Liver (tissue), 9 donors: ENCODE measurements around the gene GNAS-AS1. TPM values are rescaled to one million over a fixed set of nuclear protein-coding genes. Genes with fewer than 3 reads are reported as not detected.

ENCODE experiments used
- DNase-seq: peaks from one replicate; pipeline ENCODE4 v3.0.0-alpha.2; 2017; ENCODE audit warnings: low spot score
- H3K27ac ChIP-seq, 2 donors: one replicate each; pipeline ENCODE4 v1.7.0; 2013; ENCODE audit warnings: inconsistent platforms in 2 of 2, low read length in 2 of 2, control low read depth in 1 of 2, low read depth in 1 of 2, mild to moderate bottlenecking in 1 of 2
- H3K27me3 ChIP-seq, 4 donors: one replicate each; pipeline versions ENCODE4 v1.6.1 to v1.7.0; 2013; ENCODE audit warnings: low read length in 3 of 4, inconsistent platforms in 1 of 4, mild to moderate bottlenecking in 1 of 4, moderate library complexity in 1 of 4; ENCODE audit not compliant: control insufficient read depth in 4 of 4, insufficient read depth in 4 of 4
- H3K36me3 ChIP-seq, 4 donors: one replicate each; pipeline versions ENCODE4 v1.6.1 to v1.7.0; 2013; ENCODE audit warnings: low read length in 3 of 4, mild to moderate bottlenecking in 3 of 4, low read depth in 1 of 4, moderate library complexity in 1 of 4; ENCODE audit not compliant: control insufficient read depth in 4 of 4, insufficient read depth in 3 of 4
- H3K4me1 ChIP-seq, 4 donors: one replicate each; pipeline versions ENCODE4 v1.6.1 to v1.7.0; 2013; ENCODE audit warnings: low read length in 3 of 4, mild to moderate bottlenecking in 3 of 4, moderate library complexity in 1 of 4; ENCODE audit not compliant: control insufficient read depth in 4 of 4, insufficient read depth in 4 of 4
- H3K4me3 ChIP-seq, 3 donors: one replicate each; pipeline versions ENCODE4 v1.6.1 to v1.7.0; 2013; ENCODE audit warnings: low read length in 3 of 3, control low read depth in 1 of 3, low read depth in 1 of 3, mild to moderate bottlenecking in 1 of 3
- H3K9ac ChIP-seq, 2 donors: one replicate each; pipeline ENCODE4 v1.7.0; 2013; ENCODE audit warnings: low read length in 2 of 2, mild to moderate bottlenecking in 2 of 2, moderate library complexity in 2 of 2, control low read depth in 1 of 2, low read depth in 1 of 2
- H3K9me3 ChIP-seq, 4 donors: one replicate each; pipeline versions ENCODE4 v1.6.1 to v1.7.0; 2013; ENCODE audit warnings: low read length in 3 of 4; ENCODE audit not compliant: control insufficient read depth in 4 of 4
- ATF3 ChIP-seq: IDR thresholded peaks from 2 replicates; pipeline ENCODE4 v1.6.1; 2016; ENCODE audit warnings: antibody characterized with exemption
- CTCF ChIP-seq: fragments of 150-350 bp; IDR thresholded peaks from 2 replicates; pipeline ENCODE4 v1.5.1; 2017; ENCODE audit warnings: improper control_type of control experiment, low read depth, low read length; ENCODE audit not compliant: missing input control
- EGR1 ChIP-seq, 2 donors: IDR thresholded peaks; 2 replicates each; pipeline ENCODE4 v1.6.1; 2016 to 2018; ENCODE audit warnings: antibody characterized with exemption in 2 of 2, low read depth in 2 of 2
- FOXA1 ChIP-seq: IDR thresholded peaks from 2 replicates; pipeline ENCODE4 v1.6.1; 2016; ENCODE audit warnings: antibody characterized with exemption
- FOXA2 ChIP-seq: IDR thresholded peaks from 2 replicates; pipeline ENCODE4 v1.6.1; 2016; ENCODE audit warnings: antibody characterized with exemption
- GABPA ChIP-seq, 2 donors: IDR thresholded peaks in 1 of 2; conservative IDR thresholded peaks in 1 of 2; 2 replicates each; pipeline ENCODE4 v1.6.1; 2016; ENCODE audit warnings: antibody characterized with exemption in 2 of 2, mild to moderate bottlenecking in 1 of 2, moderate library complexity in 1 of 2
- HNF4A ChIP-seq, 2 donors: conservative IDR thresholded peaks; 2 replicates each; pipeline ENCODE4 v1.6.1; 2016; ENCODE audit warnings: antibody characterized with exemption in 2 of 2, mild to moderate bottlenecking in 2 of 2
- HNF4G ChIP-seq: IDR thresholded peaks from 2 replicates; pipeline ENCODE4 v1.6.1; 2016; ENCODE audit warnings: antibody characterized with exemption
- JUND ChIP-seq, 2 donors: IDR thresholded peaks; 2 replicates each; pipeline ENCODE4 v1.6.1; 2016; ENCODE audit warnings: antibody characterized with exemption in 2 of 2
- MAX ChIP-seq: IDR thresholded peaks from 2 replicates; pipeline ENCODE4 v1.6.1; 2016; ENCODE audit warnings: antibody characterized with exemption
- NR2F2 ChIP-seq: IDR thresholded peaks from 2 replicates; pipeline ENCODE4 v1.6.1; 2016; ENCODE audit warnings: antibody characterized with exemption
- RAD21 ChIP-seq, 2 donors: IDR thresholded peaks; 2 replicates each; pipeline ENCODE4 v1.6.1; 2016; ENCODE audit warnings: antibody characterized with exemption in 2 of 2, mild to moderate bottlenecking in 2 of 2
- REST ChIP-seq: IDR thresholded peaks from 2 replicates; pipeline ENCODE4 v1.6.1; 2016; ENCODE audit warnings: antibody characterized with exemption, mild to moderate bottlenecking
- RXRA ChIP-seq, 2 donors: IDR thresholded peaks; 2 replicates each; pipeline ENCODE4 v1.6.1; 2017 to 2018; ENCODE audit warnings: antibody characterized with exemption in 2 of 2, mild to moderate bottlenecking in 1 of 2
- SP1 ChIP-seq: IDR thresholded peaks from 2 replicates; pipeline ENCODE4 v1.6.1; 2018; ENCODE audit warnings: antibody characterized with exemption, mild to moderate bottlenecking
- TAF1 ChIP-seq: conservative IDR thresholded peaks from 2 replicates; pipeline ENCODE4 v1.6.1; 2016; ENCODE audit warnings: antibody characterized with exemption, mild to moderate bottlenecking
- YY1 ChIP-seq: IDR thresholded peaks from 2 replicates; pipeline ENCODE4 v1.6.1; 2016; ENCODE audit warnings: antibody characterized with exemption, mild to moderate bottlenecking
- WGBS: extraction: QIAGEN DNeasy Blood & Tissue Kit; methylation state at CpG from one replicate; pipeline ENCODE4 v1.1.7; 2013; 5-methylcytosine and 5-hydroxymethylcytosine counted together
- polyA plus RNA-seq, 2 donors: library from polyadenylated mRNA; stranded (reverse) in 1 of 2; unstranded in 1 of 2; fragments of 200-250 nt in 1 of 2; fragments of >200 nt in 1 of 2; fragmentation: Nextera tagmentation in 1 of 2; extraction: Ambion mirVana in 1 of 2; gene quantifications; one replicate each; pipeline versions ENCODE4 v1.2.1 to v1.2.3, GENCODE V29; 2013 to 2015
- total RNA-seq, 2 donors: library from RNA; depleted of rRNA; stranded (reverse); fragments of >200 nt; gene quantifications; one replicate each; pipeline ENCODE4 v1.2.3, GENCODE V29; 2014
- TF ChIP-seq, protein P1 (sequence below): IDR thresholded peaks from 2 replicates; pipeline ENCODE4 v1.6.1; 2016; ENCODE audit warnings: antibody characterized with exemption
- donor health status: healthy.
- donor health status: healthy.
- donor health status: healthy.
- donor health status: healthy.
- donor health status: healthy.

Gene GNAS-AS1
- total and polyA plus RNA-seq, 4 donors, result 0.08 to 0.42 (median 0.09) TPM; not detected in 1

DNA sequence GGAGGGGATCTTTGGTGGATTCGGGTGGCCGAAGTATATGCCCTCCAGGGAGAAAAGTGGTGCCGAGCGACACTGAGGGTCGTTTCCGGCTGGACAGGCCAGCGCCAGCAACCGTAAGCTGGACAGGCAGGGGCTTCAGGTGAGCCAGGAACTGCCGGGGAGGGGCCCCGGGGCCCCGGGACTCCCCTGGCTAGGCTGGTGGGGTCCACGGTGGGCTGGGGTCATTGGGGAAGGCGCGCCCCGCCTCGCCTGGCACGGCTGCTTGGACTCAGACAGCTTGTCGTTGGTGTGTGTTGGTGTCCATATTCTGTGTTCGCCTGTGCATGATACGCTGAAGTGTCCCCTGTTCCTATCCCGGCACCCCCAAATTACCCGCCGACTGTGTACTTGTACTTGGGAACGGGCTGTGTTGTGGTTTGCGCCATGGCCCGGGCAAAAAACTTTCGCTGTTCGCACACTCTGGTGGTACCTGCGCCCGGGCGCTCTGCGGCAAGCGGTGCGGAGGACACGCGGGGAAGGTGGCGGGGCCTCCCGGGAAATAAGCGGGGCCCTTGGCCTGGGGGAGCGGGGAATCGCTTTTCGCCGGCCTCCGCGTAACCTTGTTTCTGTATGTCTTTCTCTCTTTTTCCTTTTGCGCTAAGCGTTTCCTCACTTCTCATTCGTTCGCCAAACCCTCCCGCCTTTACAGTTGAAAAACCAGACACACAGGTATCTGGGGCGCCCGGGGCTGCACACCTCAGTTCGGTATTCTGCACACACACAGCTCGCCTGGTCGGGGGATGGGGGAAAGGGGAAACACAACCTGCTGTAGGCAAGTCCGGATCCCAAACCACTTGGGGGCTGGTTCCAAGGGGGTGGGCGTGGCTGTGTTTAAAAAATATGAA is 5.0 kb upstream of the GNAS-AS1 start:
- H3K4me1 ChIP-seq, result peaks cover 0 to 21% (median 5%) of the 10 kb centered on the region in 4 donors
- H3K27me3 ChIP-seq, result peaks cover 0 to 4% (median 2%) of the 10 kb centered on the region in 4 donors
- TF ChIP-seq TAF1, result no peak
- TF ChIP-seq FOXA1, result no peak
- no peak for TF ChIP-seq EGR1 (IDR thresholded peaks at IDR 0.05; ENCODE audit: low read depth in 2 of 2)
- TF ChIP-seq FOXA2, result no peak
- TF ChIP-seq MAX, result no peak
- TF ChIP-seq SP1, result no peak
- TF ChIP-seq GABPA (IDR thresholded peaks at IDR 0.05 in 1 of 2, conservative IDR thresholded peaks at IDR 0.05 in 1 of 2), result no peak
- no peak for TF ChIP-seq JUND (IDR thresholded peaks at IDR 0.05)
- TF ChIP-seq RXRA (IDR thresholded peaks at IDR 0.05), result no peak
- no peak for TF ChIP-seq RAD21 (IDR thresholded peaks at IDR 0.05)
- no peak for TF ChIP-seq YY1
- TF ChIP-seq, protein P1, sequence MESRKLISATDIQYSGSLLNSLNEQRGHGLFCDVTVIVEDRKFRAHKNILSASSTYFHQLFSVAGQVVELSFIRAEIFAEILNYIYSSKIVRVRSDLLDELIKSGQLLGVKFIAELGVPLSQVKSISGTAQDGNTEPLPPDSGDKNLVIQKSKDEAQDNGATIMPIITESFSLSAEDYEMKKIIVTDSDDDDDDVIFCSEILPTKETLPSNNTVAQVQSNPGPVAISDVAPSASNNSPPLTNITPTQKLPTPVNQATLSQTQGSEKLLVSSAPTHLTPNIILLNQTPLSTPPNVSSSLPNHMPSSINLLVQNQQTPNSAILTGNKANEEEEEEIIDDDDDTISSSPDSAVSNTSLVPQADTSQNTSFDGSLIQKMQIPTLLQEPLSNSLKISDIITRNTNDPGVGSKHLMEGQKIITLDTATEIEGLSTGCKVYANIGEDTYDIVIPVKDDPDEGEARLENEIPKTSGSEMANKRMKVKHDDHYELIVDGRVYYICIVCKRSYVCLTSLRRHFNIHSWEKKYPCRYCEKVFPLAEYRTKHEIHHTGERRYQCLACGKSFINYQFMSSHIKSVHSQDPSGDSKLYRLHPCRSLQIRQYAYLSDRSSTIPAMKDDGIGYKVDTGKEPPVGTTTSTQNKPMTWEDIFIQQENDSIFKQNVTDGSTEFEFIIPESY, result no peak
- TF ChIP-seq HNF4G, result no peak
- H3K9ac ChIP-seq, result no peak overlapping the region
- H3K27ac ChIP-seq, result no peak overlapping the region
- no peaks in the 10 kb centered on the region for H3K36me3 ChIP-seq
- H3K9me3 ChIP-seq, result no peaks in the 10 kb centered on the region
- no peak overlapping the region for H3K4me3 ChIP-seq
- 53% methylated on average over 57 of the region's 57 CpGs for WGBS
- DNase-seq, result no peak

DNA sequence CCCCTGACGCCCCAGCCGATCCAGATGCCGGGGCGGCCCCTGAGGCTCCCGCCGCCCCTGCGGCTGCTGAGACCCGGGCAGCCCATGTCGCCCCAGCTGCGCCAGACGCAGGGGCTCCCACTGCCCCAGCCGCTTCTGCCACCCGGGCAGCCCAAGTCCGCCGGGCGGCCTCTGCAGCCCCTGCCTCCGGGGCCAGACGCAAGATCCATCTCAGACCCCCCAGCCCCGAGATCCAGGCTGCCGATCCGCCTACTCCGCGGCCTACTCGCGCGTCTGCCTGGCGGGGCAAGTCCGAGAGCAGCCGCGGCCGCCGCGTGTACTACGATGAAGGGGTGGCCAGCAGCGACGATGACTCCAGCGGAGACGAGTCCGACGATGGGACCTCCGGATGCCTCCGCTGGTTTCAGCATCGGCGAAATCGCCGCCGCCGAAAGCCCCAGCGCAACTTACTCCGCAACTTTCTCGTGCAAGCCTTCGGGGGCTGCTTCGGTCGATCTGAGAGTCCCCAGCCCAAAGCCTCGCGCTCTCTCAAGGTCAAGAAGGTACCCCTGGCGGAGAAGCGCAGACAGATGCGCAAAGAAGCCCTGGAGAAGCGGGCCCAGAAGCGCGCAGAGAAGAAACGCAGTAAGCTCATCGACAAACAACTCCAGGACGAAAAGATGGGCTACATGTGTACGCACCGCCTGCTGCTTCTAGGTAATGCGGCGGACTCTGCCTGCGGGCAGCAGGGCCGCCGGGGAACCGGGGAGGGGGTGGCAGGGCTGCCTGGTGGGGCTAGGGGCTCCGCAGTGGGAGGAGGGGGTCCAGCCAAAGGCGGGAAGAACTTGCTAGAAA is 4.2 kb upstream of the GNAS-AS1 start:
- peaks cover 0 to 4% (median 2%) of the 10 kb centered on the region in 4 donors for H3K27me3 ChIP-seq
- WGBS, result 54% methylated on average over 75 of the region's 75 CpGs
- no peak overlapping the region for H3K27ac ChIP-seq
- no peaks in the 10 kb centered on the region for H3K9me3 ChIP-seq
- no peaks in the 10 kb centered on the region for H3K36me3 ChIP-seq
- no peak for DNase-seq
- no peak overlapping the region for H3K4me3 ChIP-seq
- TF ChIP-seq RXRA (IDR thresholded peaks at IDR 0.05) (no peak), RAD21 (IDR thresholded peaks at IDR 0.05) (no peak), GABPA (IDR thresholded peaks at IDR 0.05 in 1 of 2, conservative IDR thresholded peaks at IDR 0.05 in 1 of 2) (no peak), REST (no peak), NR2F2 (no peak), CTCF (no peak), HNF4A (conservative IDR thresholded peaks at IDR 0.05) (no peak), SP1 (no peak), ATF3 (no peak), MAX (no peak), HNF4G (no peak), TAF1 (no peak), JUND (IDR thresholded peaks at IDR 0.05) (no peak)
- TF ChIP-seq, protein P1, result no peak
- H3K9ac ChIP-seq, result no peak overlapping the region
- peaks cover 0 to 21% (median 5%) of the 10 kb centered on the region in 4 donors for H3K4me1 ChIP-seq
